Measurements from ENCODE around the gene LIPI.

The LIPI gene

DNA sequence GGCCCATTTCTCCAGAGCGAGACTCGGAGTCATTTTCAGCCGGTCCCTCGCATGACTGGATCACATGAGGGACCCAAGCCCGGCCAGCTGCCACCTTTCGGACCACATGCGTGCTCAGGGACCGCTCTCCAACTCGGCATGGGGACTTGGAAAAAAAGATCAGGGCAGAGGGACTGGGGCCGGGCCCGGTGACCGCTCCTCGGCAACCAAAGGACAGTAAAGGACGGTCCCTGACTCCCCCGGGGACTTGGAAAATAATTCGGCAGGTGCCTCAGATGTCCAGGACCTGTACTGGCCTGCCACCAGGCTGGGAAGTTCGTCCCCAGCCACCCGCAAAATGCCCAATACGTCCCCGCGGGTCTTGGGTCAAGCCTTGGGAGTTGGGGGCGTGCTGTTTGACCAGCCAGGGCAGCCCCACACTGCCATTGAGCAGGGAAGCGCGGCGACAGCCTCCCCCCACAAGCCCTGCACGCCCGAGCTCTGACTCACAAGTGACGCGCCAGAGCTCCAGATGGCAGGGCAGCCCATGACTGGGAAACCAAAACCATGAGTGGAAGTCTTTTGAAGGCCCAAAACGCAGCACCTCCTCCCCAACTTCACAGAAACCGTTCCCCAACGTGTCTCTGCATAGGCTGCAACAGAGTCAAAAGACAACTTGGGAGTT lies 134.5 kb downstream of the LIPI start:
- DNase-seq (ENCODE audit: low read depth) = no peak
- H3K4me3 ChIP-seq (ENCODE audit: control insufficient read depth, low read depth, low read length) = no peak overlapping the region
- TF ChIP-seq CTCF (IDR thresholded peaks at IDR 0.05; ENCODE audit: control insufficient read depth, insufficient read depth, low read depth, low read length, missing control alignments) = no peak

GRCh38 chr21:14075346-14076142 lies 135.2 kb downstream of the LIPI start:
- TF ChIP-seq CTCF (IDR thresholded peaks at IDR 0.05; ENCODE audit: control insufficient read depth, insufficient read depth, low read depth, low read length, missing control alignments) = no peak
- DNase-seq (ENCODE audit: low read depth) = no peak
- no peak overlapping the region for H3K4me3 ChIP-seq (ENCODE audit: control insufficient read depth, low read depth, low read length)

DNA sequence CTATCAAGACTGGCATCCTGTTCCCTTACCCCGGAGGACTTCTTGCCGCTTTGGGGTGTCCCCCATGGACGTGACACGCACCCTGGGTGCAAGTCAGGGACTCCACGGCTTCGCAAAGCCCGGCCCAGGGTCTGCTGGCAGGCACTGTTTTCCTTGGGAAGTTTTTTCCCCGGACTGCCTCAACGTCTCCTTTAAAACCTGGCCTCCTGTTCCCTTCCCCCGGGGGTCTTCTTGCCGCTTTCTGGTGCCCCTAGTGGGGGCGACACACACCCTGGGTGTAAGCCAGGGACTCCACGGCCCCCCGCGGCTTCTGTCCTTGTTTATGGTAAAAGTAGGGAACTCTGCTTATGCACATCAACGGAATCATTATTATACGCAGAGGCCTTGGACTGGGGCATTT lies 136.6 kb downstream of the LIPI start:
- H3K4me3 ChIP-seq (ENCODE audit: control insufficient read depth, low read depth, low read length) = no peak overlapping the region
- TF ChIP-seq CTCF (IDR thresholded peaks at IDR 0.05; ENCODE audit: control insufficient read depth, insufficient read depth, low read depth, low read length, missing control alignments) = no peak

GRCh38 chr21:14073615-14074014 lies 137.1 kb downstream of the LIPI start:
- no peak for DNase-seq (ENCODE audit: low read depth)
- H3K4me3 ChIP-seq (ENCODE audit: control insufficient read depth, low read depth, low read length) = no peak overlapping the region
- TF ChIP-seq CTCF (IDR thresholded peaks at IDR 0.05; ENCODE audit: control insufficient read depth, insufficient read depth, low read depth, low read length, missing control alignments) = no peak

More for the DNA sequence above, 136.6 kb downstream of the LIPI start:
- DNase-seq (ENCODE audit: low read depth) = no peak

DNA sequence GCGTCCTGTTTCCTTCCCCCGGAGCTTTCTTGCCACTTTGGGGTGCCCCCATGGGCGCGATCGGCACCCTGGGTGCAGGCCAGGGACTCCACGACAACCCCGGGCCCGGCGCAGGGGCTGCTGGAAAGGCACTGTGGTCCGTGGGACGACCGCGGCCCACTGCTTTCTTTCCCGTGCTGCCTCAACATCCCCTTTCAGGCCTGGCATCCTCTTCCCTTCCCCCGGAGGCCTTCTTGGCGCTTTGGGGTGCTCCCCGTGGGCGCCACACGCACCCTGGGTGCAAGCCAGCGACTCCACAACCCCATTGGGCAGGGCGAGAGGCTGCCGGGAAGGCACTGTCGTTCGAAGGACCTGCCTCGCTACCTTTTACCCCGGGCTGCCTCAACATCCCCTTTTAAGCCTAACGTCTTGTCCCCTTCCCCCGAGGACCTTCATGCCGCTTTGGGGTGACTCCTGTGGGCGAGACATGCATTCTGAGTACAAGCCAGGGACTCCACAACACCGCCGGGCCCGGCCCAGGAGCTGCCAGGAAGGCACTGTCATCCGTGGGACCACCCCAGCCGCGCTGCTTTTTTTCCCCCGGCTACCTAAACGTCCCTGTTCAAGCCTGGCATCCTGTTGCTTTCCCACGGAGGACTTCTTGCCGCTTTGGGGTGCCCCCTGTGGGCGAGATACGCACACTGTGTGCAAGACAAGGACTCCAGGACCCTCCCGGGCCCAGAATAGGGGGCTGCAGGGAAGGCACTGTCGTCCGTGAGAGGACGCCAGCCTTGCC lies 137.8 kb downstream of the LIPI start:
- TF ChIP-seq CTCF (IDR thresholded peaks at IDR 0.05; ENCODE audit: control insufficient read depth, insufficient read depth, low read depth, low read length, missing control alignments) = no peak
- H3K4me3 ChIP-seq (ENCODE audit: control insufficient read depth, low read depth, low read length) = no peak overlapping the region
- DNase-seq (ENCODE audit: low read depth) = no peak

GRCh38 chr21:14071902-14072734 lies 138.6 kb downstream of the LIPI start:
- no peak for DNase-seq (ENCODE audit: low read depth)
- no peak for TF ChIP-seq CTCF (IDR thresholded peaks at IDR 0.05; ENCODE audit: control insufficient read depth, insufficient read depth, low read depth, low read length, missing control alignments)
- no peak overlapping the region for H3K4me3 ChIP-seq (ENCODE audit: control insufficient read depth, low read depth, low read length)

Measured in AG09309 (cell line).